Fibroblast of lung (primary cell): ENCODE data around the gene BRCC3.

ENCODE experiments used
- CTCF ChIP-seq, 2 donors: IDR thresholded peaks in 1 of 2; conservative IDR thresholded peaks in 1 of 2; 1 replicate in 1 of 2; 2 replicates in 1 of 2; pipeline ENCODE4 v1.5.1; 2011 to 2012; ENCODE audit warnings: low read length in 2 of 2, control low read depth in 1 of 2, inconsistent platforms in 1 of 2, low read depth in 1 of 2, mild to moderate bottlenecking in 1 of 2
- EZH2 ChIP-seq: IDR thresholded peaks from 2 replicates; pipeline ENCODE4 v1.5.1; 2012; ENCODE audit warnings: low read length, control low read depth, mild to moderate bottlenecking; ENCODE audit errors: missing control alignments

- TF ChIP-seq CTCF (conservative IDR thresholded peaks at IDR 0.05 in 1 of 2, IDR thresholded peaks at IDR 0.05 in 1 of 2; ENCODE audit: low read depth in 1 of 2, low read length in 2 of 2), result no peak
- no peak for TF ChIP-seq EZH2
Observed at GRCh38 chrX:155169881-155170280, 98.6 kb downstream of the BRCC3 start.
